NCI-H226 (cell line): Measurements from ENCODE around the gene CDCA5.

Experiments
- DNase-seq: peaks from one replicate; pipeline ENCODE4 v3.0.0-alpha.2; 2015

The CDCA5 gene

GRCh38 chr11:65067446-65067845, 16.4 kb downstream of the CDCA5 start:
- no peak for DNase-seq

- DNase-seq: no peak
Observed at GRCh38 chr11:65066805-65067291, 17.0 kb downstream of the CDCA5 start.

GRCh38 chr11:65066315-65066714, 17.5 kb downstream of the CDCA5 start:
- DNase-seq: no peak

GRCh38 chr11:65065851-65066250, 18.0 kb downstream of the CDCA5 start:
- no peak for DNase-seq

GRCh38 chr11:65064847-65065240, 19.0 kb downstream of the CDCA5 start:
- no peak for DNase-seq

- DNase-seq: no peak
Observed at GRCh38 chr11:65063532-65063931, 20.3 kb downstream of the CDCA5 start.

- no peak for DNase-seq
Observed at GRCh38 chr11:65060913-65061408, 22.9 kb downstream of the CDCA5 start.

- no peak for DNase-seq
Observed at GRCh38 chr11:65059959-65060824, 23.6 kb downstream of the CDCA5 start.

- no peak for DNase-seq
Observed at GRCh38 chr11:65059523-65059922, 24.3 kb downstream of the CDCA5 start.

GRCh38 chr11:65058419-65059054, 25.3 kb downstream of the CDCA5 start, which contains the start of gene NAALADL1:
NAALADL1 (minus strand) TSS chr11:65058553; CDS start chr11:65058521, 32 bp downstream.
- no peak for DNase-seq

GRCh38 chr11:65058012-65058411, 25.8 kb downstream of the CDCA5 start:
- DNase-seq: no peak

- DNase-seq: no peak
Observed at GRCh38 chr11:65057526-65057925, 26.3 kb downstream of the CDCA5 start.

GRCh38 chr11:65056999-65057398, 26.8 kb downstream of the CDCA5 start:
- DNase-seq: no peak

GRCh38 chr11:65055538-65055937, 28.3 kb downstream of the CDCA5 start:
- no peak for DNase-seq

GRCh38 chr11:65053827-65054508, 29.9 kb downstream of the CDCA5 start:
- no peak for DNase-seq

GRCh38 chr11:65051398-65051858, 32.4 kb downstream of the CDCA5 start:
- DNase-seq: no peak

GRCh38 chr11:65047581-65048422, 36.0 kb downstream of the CDCA5 start:
- no peak for DNase-seq

- DNase-seq: no peak
Observed at GRCh38 chr11:65045728-65046127, 38.1 kb downstream of the CDCA5 start.

GRCh38 chr11:65045061-65045460, 38.8 kb downstream of the CDCA5 start:
- DNase-seq: no peak

GRCh38 chr11:65043881-65044501, 39.8 kb downstream of the CDCA5 start:
- peak; percentile 67 for DNase-seq

GRCh38 chr11:65042891-65043290, 40.9 kb downstream of the CDCA5 start:
- no peak for DNase-seq
